HCT116 (cell line): Measurements from ENCODE around the gene HSPA12A.

Experiments
- EZH2 ChIP-seq: fragments of 200-600 bp; sonication (generic); IDR thresholded peaks from 2 replicates; pipeline ENCODE4 v1.6.1; 2017; ENCODE audit warnings: antibody characterized with exemption, mixed run types
- EZH2phosphoT487 ChIP-seq: fragments of 200-600 bp; IDR thresholded peaks from 2 replicates; pipeline ENCODE4 v1.6.1; 2018; ENCODE audit warnings: antibody characterized with exemption, borderline replicate concordance
- POLR2A ChIP-seq: IDR thresholded peaks from 2 replicates; pipeline ENCODE4 v1.7.0; 2011; ENCODE audit warnings: borderline replicate concordance; ENCODE audit not compliant: insufficient read depth, insufficient read length; ENCODE audit errors: extremely low read depth
- POLR2AphosphoS5 ChIP-seq: IDR thresholded peaks from 2 replicates; pipeline ENCODE4 v1.6.1; 2011; ENCODE audit warnings: mild to moderate bottlenecking, low read depth, low read length, moderate library complexity
- RAD21 ChIP-seq: IDR thresholded peaks from 2 replicates; pipeline ENCODE4 v1.6.1; 2012; ENCODE audit warnings: low read depth, mild to moderate bottlenecking
- TF ChIP-seq, protein P1 (sequence below), 3 experiments: fragments of 200-600 bp in 1 of 3; sonication (generic) in 1 of 3; IDR thresholded peaks in 2 of 3; conservative IDR thresholded peaks in 1 of 3; 2 replicates each; pipeline ENCODE4 v1.5.1; 2012 to 2017; ENCODE audit warnings: low read depth in 2 of 3, low read length in 2 of 3, antibody characterized with exemption in 1 of 3, borderline replicate concordance in 1 of 3, control low read depth in 1 of 3, mild to moderate bottlenecking in 1 of 3, mixed read lengths in 1 of 3, mixed run types in 1 of 3, moderate library complexity in 1 of 3; ENCODE audit not compliant: insufficient read depth in 1 of 3

DNA sequence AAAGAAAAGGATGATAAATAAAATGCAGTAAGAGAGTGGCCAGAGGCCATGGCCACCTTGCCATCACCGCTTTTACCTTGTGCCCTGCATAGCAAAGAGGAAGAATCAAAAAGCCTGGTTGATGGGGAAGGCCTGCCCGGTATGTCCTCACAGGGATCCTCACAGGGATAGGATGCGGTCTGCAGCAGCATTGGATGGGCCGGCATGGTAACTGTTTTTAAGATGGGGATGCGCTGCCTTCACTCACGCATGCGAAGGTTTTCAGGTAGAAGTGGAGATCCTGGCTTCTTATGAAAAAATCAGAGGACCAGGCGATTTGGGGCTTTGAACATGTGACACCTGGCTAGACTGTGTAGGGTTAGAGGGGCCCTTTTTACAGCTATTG, 109.2 kb downstream of the HSPA12A start:
- TF ChIP-seq, protein P1, sequence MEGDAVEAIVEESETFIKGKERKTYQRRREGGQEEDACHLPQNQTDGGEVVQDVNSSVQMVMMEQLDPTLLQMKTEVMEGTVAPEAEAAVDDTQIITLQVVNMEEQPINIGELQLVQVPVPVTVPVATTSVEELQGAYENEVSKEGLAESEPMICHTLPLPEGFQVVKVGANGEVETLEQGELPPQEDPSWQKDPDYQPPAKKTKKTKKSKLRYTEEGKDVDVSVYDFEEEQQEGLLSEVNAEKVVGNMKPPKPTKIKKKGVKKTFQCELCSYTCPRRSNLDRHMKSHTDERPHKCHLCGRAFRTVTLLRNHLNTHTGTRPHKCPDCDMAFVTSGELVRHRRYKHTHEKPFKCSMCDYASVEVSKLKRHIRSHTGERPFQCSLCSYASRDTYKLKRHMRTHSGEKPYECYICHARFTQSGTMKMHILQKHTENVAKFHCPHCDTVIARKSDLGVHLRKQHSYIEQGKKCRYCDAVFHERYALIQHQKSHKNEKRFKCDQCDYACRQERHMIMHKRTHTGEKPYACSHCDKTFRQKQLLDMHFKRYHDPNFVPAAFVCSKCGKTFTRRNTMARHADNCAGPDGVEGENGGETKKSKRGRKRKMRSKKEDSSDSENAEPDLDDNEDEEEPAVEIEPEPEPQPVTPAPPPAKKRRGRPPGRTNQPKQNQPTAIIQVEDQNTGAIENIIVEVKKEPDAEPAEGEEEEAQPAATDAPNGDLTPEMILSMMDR (IDR thresholded peaks at IDR 0.05 in 2 of 3, conservative IDR thresholded peaks at IDR 0.05 in 1 of 3; ENCODE audit: borderline replicate concordance in 1 of 3, insufficient read depth in 1 of 3, low read depth in 2 of 3, low read length in 2 of 3): no peak
- TF ChIP-seq POLR2AphosphoS5: no peak
- TF ChIP-seq POLR2A: no peak
- no peak for TF ChIP-seq EZH2
- no peak for TF ChIP-seq RAD21
- no peak for TF ChIP-seq EZH2phosphoT487
